Stimulated activated effector memory CD8-positive, alpha-beta T cell treated with anti-CD3 and anti-CD28 coated beads, Interleukin-12 subunit alpha, Interleukin-12 subunit beta, amount 100 ng/mL, for 72 hours (primary cell): ENCODE measurements around the gene MN1.
A peak's percentile ranks its signal among the peaks of the same experiment; 100 is the strongest.

Experiments
- ATAC-seq: fragments of 150-1000 bp; cut with Tn5 transposase; 2 replicates; pipeline ENCODE4 v1.10.0; 2021
- DNase-seq, 2 donors: peaks; one replicate each; pipeline ENCODE4 v3.0.0; 2021 to 2022; ENCODE audit warnings: low spot score in 2 of 2
- H3K27ac Mint-ChIP-seq: one replicate; pipeline ENCODE4 v1.8.0; 2022; ENCODE audit warnings: mild to moderate bottlenecking, mixed read lengths
- H3K36me3 Mint-ChIP-seq: one replicate; pipeline ENCODE4 v1.8.0; 2022; ENCODE audit warnings: mild to moderate bottlenecking, mixed read lengths
- H3K4me1 Mint-ChIP-seq: one replicate; pipeline ENCODE4 v1.8.0; 2022; ENCODE audit warnings: mixed read lengths
- H3K4me3 Mint-ChIP-seq: one replicate; pipeline ENCODE4 v1.8.0; 2022; ENCODE audit warnings: mild to moderate bottlenecking, mixed read lengths
- H3K9me3 Mint-ChIP-seq: one replicate; pipeline ENCODE4 v1.8.0; 2022; ENCODE audit warnings: mixed read lengths

The MN1 gene

GRCh38 chr22:27835446-27835845, 33.9 kb upstream of the MN1 start:
- no peak for DNase-seq
- ATAC-seq, result no peak
- Mint-ChIP-seq H3K27ac (peak overlapping the region; percentile 55), H3K4me3 (no peak overlapping the region), H3K4me1 (peaks cover 11% of the 10 kb centered on the region), H3K36me3 (peaks cover 6% of the 10 kb centered on the region), H3K9me3 (peaks cover 8% of the 10 kb centered on the region)

DNA sequence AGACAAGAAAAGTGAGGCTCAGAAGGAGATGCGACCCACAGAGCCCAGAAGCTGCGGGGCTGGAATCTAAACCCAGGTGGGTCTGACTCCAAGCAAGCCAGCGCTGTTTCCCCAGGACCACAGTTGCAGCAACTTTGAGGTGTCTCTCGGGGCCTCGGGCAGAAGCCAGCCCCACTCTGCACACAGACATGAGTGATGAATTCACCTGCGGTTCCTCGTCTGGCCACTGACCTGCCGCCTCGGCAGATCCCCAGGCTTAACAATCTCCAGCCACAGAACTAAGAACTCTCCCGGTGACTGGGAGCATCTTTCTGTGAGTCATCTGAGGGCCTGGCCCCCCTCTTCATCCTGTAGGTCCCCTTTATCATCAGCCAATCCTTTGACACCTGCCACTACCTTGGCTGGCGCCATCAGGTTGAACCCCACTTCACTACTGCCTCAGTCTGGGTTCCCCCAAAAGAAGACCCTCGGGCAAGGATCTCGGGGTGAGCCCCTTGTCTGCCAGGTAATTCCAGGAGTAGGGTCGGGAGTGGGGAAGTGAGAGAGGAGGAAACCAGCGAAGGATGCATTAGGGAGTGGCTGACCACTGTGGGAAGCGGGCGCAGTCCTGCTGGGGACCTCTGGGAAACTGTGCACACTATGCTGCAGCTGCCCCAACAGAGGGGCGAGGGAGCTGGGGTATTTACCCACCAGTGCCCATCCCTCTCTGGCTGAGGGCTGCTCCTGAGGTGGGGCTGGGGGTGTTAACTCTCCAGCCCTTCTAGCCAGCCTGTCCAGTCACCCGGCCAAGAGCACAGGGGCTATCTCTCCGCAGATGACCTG, 33.0 kb upstream of the MN1 start:
- peaks cover 8% of the 10 kb centered on the region for H3K9me3 Mint-ChIP-seq
- no peak overlapping the region for H3K4me3 Mint-ChIP-seq
- peaks cover 11% of the 10 kb centered on the region for H3K4me1 Mint-ChIP-seq
- H3K36me3 Mint-ChIP-seq, result peaks cover 6% of the 10 kb centered on the region
- ATAC-seq (no peak), DNase-seq (no peak)
- no peak overlapping the region for H3K27ac Mint-ChIP-seq

GRCh38 chr22:27833803-27834202, 32.2 kb upstream of the MN1 start:
- no peak for ATAC-seq
- DNase-seq, result no peak
- Mint-ChIP-seq H3K36me3 (peaks cover 6% of the 10 kb centered on the region), H3K27ac (no peak overlapping the region), H3K4me3 (no peak overlapping the region), H3K4me1 (peaks cover 11% of the 10 kb centered on the region), H3K9me3 (peaks cover 8% of the 10 kb centered on the region)

GRCh38 chr22:27832606-27833005, 31.1 kb upstream of the MN1 start:
- DNase-seq (no peak), ATAC-seq (no peak)
- H3K36me3 Mint-ChIP-seq, result peaks cover 6% of the 10 kb centered on the region
- H3K4me3 Mint-ChIP-seq, result no peak overlapping the region
- H3K9me3 Mint-ChIP-seq, result peaks cover 5% of the 10 kb centered on the region
- peaks cover 11% of the 10 kb centered on the region for H3K4me1 Mint-ChIP-seq
- no peak overlapping the region for H3K27ac Mint-ChIP-seq

- Mint-ChIP-seq H3K27ac (no peak overlapping the region), H3K4me3 (no peak overlapping the region), H3K4me1 (peaks cover 11% of the 10 kb centered on the region), H3K36me3 (no peaks in the 10 kb centered on the region), H3K9me3 (no peaks in the 10 kb centered on the region)
- DNase-seq (no peak), ATAC-seq (no peak)
Measured at GRCh38 chr22:27829620-27830019, 28.1 kb upstream of the MN1 start.

DNA sequence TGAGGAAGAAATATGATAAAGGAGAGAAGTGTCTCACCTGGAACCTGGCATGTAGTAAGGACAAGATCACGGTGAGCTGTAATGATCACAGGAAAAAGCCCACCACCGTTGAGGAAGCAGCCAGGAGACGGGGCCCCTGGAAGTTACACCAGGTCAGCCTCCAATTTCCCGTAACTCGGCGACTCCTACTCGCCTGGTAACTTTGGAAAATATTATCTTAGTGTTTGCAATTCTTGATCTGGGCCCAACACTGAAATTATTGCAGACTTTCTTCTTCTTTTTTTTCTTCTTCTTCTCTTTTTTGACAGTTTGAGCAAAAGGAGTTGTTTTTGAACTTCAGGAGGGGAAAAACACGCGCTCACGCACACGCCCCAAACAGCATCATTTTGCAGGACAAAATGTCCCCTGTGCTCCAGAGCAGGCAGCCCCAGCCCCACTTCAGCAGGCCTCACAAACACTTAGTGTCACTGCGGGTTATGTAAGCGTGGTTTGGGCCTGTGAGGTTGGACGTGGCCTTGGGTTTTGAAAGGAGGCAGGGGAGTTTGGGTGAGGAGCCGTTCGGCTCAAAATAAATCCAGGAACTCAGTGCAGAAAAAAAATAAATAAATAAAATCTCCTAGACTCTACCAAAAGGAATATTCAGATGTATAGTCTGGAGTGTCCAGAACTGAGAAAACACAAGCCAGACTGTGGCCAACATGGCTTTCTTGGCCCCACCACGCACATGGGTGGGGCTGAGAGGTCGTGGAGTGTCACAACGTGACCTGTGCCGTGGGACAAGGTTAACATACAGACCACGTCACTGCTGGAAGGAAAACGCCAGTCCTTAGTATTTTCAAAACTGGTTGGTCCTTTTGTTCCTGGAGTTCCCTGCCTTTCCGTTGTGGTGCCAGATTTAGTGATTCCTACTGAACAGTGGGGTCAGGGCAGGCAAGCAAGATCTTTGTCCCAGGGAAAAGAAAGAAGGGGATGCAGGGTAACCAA, 26.3 kb upstream of the MN1 start:
- H3K36me3 Mint-ChIP-seq, result no peaks in the 10 kb centered on the region
- no peaks in the 10 kb centered on the region for H3K9me3 Mint-ChIP-seq
- no peak for ATAC-seq
- H3K27ac Mint-ChIP-seq, result no peak overlapping the region
- DNase-seq, result no peak
- H3K4me1 Mint-ChIP-seq, result peaks cover 11% of the 10 kb centered on the region
- H3K4me3 Mint-ChIP-seq, result no peak overlapping the region

- no peak overlapping the region for H3K27ac Mint-ChIP-seq
- no peak overlapping the region for H3K4me3 Mint-ChIP-seq
- no peaks in the 10 kb centered on the region for H3K4me1 Mint-ChIP-seq
- no peak for DNase-seq
- H3K9me3 Mint-ChIP-seq, result no peaks in the 10 kb centered on the region
- H3K36me3 Mint-ChIP-seq, result no peaks in the 10 kb centered on the region
- ATAC-seq, result no peak
Measured at GRCh38 chr22:27825174-27825573, 23.6 kb upstream of the MN1 start.

- Mint-ChIP-seq H3K36me3 (no peaks in the 10 kb centered on the region), H3K4me3 (no peak overlapping the region), H3K4me1 (no peaks in the 10 kb centered on the region), H3K27ac (no peak overlapping the region), H3K9me3 (no peaks in the 10 kb centered on the region)
- no peak for ATAC-seq
- no peak for DNase-seq
Measured at GRCh38 chr22:27823221-27823620, 21.7 kb upstream of the MN1 start.

DNA sequence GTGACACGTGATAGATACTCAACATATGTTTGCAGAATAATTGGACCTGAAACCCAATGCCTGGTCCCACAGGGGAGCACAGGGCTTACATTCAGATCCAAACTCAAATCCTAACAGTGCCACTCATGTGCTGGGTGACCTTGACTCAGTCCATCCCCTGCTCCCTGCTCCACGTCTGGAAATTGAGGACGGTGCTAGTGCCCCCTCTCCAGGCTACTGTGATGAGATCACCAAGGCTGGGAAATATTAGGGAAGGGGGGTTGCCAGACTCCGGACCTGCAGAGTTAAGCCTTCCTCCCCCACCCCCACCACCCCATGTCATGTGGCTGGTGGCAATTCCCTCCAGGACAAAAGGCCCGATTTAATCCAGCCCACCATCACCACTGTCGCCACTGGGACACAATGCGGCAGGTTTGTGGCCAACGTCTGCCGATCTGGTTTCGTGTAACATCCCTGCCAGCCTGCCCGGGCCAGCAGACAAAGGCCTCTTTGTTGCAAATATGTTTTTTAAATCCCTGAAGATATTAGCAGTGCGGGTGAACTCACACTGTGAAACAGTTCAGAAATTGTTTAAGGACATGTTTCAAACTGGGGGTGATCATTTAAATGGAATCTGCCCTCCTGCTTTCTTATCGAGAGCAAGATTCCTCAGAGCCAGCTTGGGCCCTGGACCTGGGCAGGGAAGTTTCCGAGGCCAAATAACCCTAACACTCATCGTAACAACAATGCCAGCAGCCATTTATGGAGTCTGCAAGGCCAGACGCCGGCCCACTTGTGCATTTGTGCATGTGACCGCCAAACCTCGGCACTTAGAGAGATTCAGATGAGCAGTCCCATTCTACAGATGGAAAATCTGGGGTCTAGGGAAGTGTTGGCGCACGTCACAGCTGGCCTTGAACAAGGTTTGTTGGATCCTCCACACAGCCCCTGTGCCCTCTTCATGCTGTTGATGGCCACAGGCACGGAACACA, 19.6 kb upstream of the MN1 start:
- Mint-ChIP-seq H3K9me3 (no peaks in the 10 kb centered on the region), H3K4me3 (no peak overlapping the region), H3K27ac (no peak overlapping the region), H3K4me1 (no peaks in the 10 kb centered on the region), H3K36me3 (no peaks in the 10 kb centered on the region)
- ATAC-seq (no peak), DNase-seq (no peak)

- no peaks in the 10 kb centered on the region for H3K36me3 Mint-ChIP-seq
- H3K4me3 Mint-ChIP-seq, result no peak overlapping the region
- DNase-seq (no peak), ATAC-seq (no peak)
- H3K27ac Mint-ChIP-seq, result no peak overlapping the region
- no peaks in the 10 kb centered on the region for H3K4me1 Mint-ChIP-seq
- H3K9me3 Mint-ChIP-seq, result no peaks in the 10 kb centered on the region
Measured at GRCh38 chr22:27816552-27816951, 15.0 kb upstream of the MN1 start.

- ATAC-seq, result no peak
- Mint-ChIP-seq H3K4me1 (no peaks in the 10 kb centered on the region), H3K27ac (no peak overlapping the region)
Measured at GRCh38 chr22:27815826-27816530, 14.4 kb upstream of the MN1 start.

GRCh38 chr22:27814993-27815392, 13.4 kb upstream of the MN1 start:
- H3K27ac Mint-ChIP-seq, result no peak overlapping the region
- no peaks in the 10 kb centered on the region for H3K4me1 Mint-ChIP-seq
- no peaks in the 10 kb centered on the region for H3K36me3 Mint-ChIP-seq
- ATAC-seq (no peak), DNase-seq (no peak)
- no peak overlapping the region for H3K4me3 Mint-ChIP-seq
- H3K9me3 Mint-ChIP-seq, result no peaks in the 10 kb centered on the region

More at GRCh38 chr22:27815826-27816530, 14.4 kb upstream of the MN1 start:
- no peak for DNase-seq
- no peaks in the 10 kb centered on the region for H3K36me3 Mint-ChIP-seq
- no peaks in the 10 kb centered on the region for H3K9me3 Mint-ChIP-seq
- H3K4me3 Mint-ChIP-seq, result no peak overlapping the region

DNA sequence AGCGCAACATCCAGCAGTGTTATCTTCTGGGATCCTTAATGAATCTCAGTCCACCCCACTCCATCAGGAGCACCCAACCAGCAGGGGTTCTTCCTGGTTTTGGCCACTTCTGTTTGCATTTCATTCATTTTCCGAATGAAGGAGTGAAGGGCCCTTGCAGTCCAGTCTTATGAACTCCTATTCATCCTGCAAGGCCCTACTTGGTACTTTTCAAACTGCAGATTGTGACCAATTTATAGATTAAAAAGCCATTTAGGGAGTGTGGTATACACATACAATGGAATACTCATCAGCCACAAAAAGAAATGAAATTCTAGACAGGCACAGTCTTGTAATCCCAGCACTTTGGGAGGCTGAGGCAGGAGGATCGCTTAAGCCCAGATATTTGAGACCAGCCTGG, 10.2 kb upstream of the MN1 start:
- no peak overlapping the region for H3K27ac Mint-ChIP-seq
- no peaks in the 10 kb centered on the region for H3K36me3 Mint-ChIP-seq
- no peaks in the 10 kb centered on the region for H3K9me3 Mint-ChIP-seq
- no peak overlapping the region for H3K4me3 Mint-ChIP-seq
- no peak for DNase-seq
- ATAC-seq, result no peak
- no peaks in the 10 kb centered on the region for H3K4me1 Mint-ChIP-seq

- no peak for ATAC-seq
- no peak for DNase-seq
- Mint-ChIP-seq H3K4me3 (no peak overlapping the region), H3K9me3 (no peaks in the 10 kb centered on the region), H3K27ac (no peak overlapping the region), H3K4me1 (peaks cover under 1% of the 10 kb centered on the region), H3K36me3 (no peaks in the 10 kb centered on the region)
Measured at GRCh38 chr22:27810609-27811151, 9.1 kb upstream of the MN1 start.
